ENCODE measurements around the gene FSTL5.

DNA sequence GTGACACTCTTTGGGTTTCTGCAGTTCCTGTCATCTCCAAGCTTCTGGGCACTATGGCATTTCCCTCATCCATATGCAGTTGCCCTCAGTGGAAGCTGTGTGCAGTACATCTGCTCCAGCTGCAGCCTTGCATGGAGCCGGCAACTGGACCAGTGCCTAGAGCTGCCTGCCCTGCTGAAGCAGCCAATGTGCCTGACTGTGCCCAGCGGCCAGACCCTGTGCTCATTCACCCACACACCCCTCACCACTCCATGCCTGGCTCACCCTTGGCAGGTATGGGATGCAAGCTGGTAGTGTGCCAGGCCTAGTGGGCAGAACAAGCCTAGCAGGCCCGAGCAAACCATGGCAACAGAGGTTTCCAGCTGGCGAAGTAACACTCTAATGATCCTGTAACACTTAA lies 370.8 kb downstream of the FSTL5 start:
- TF ChIP-seq, protein P1, sequence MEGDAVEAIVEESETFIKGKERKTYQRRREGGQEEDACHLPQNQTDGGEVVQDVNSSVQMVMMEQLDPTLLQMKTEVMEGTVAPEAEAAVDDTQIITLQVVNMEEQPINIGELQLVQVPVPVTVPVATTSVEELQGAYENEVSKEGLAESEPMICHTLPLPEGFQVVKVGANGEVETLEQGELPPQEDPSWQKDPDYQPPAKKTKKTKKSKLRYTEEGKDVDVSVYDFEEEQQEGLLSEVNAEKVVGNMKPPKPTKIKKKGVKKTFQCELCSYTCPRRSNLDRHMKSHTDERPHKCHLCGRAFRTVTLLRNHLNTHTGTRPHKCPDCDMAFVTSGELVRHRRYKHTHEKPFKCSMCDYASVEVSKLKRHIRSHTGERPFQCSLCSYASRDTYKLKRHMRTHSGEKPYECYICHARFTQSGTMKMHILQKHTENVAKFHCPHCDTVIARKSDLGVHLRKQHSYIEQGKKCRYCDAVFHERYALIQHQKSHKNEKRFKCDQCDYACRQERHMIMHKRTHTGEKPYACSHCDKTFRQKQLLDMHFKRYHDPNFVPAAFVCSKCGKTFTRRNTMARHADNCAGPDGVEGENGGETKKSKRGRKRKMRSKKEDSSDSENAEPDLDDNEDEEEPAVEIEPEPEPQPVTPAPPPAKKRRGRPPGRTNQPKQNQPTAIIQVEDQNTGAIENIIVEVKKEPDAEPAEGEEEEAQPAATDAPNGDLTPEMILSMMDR (IDR thresholded peaks at IDR 0.05; ENCODE audit: borderline replicate concordance, extremely low read depth, low read length, poor library complexity, severe bottlenecking) = no peak
- TF ChIP-seq EZH2 (IDR thresholded peaks at IDR 0.05; ENCODE audit: borderline replicate concordance, low read depth, low read length, severe bottlenecking) = no peak

Data from DND-41 (cell line).